SK-N-SH treated with all-trans-retinoic acid at 6 μM for 48 hours (cell line): Measurements from ENCODE around the gene ANKFN1.

Experiments used
- ATAC-seq: fragments of 200-7000 bp; cut with Tn5 transposase; 3 replicates; pipeline ENCODE4 v1.9.1; 2020; ENCODE audit warnings: mild to moderate bottlenecking, moderate library complexity
- ARNTL ChIP-seq: fragments of 450-650 bp; formaldehyde crosslinking; IDR thresholded peaks from 2 replicates; pipeline ENCODE4 v1.5.0; 2020; ENCODE audit warnings: low read depth, mild to moderate bottlenecking, moderate library complexity, borderline replicate concordance
- BACH2 ChIP-seq: fragments of 250-450 bp; sonication (Bioruptor Pico); IDR thresholded peaks from 2 replicates; pipeline ENCODE4 v1.9.0; 2021; ENCODE audit warnings: mild to moderate bottlenecking, borderline replicate concordance
- CSDC2 ChIP-seq: fragments of 250-450 bp; sonication (Bioruptor Pico); IDR thresholded peaks from 2 replicates; pipeline ENCODE4 v1.5.0; 2020; ENCODE audit warnings: mild to moderate bottlenecking, moderate library complexity
- GLIS3 ChIP-seq: fragments of 250-450 bp; sonication (Bioruptor Pico); IDR thresholded peaks from 2 replicates; pipeline ENCODE4 v1.5.0; 2020; ENCODE audit warnings: mild to moderate bottlenecking, moderate library complexity
- ISL1 ChIP-seq: fragments of 250-450 bp; sonication (Bioruptor Pico); IDR thresholded peaks from 2 replicates; pipeline ENCODE4 v2.1.2; 2022; ENCODE audit warnings: mild to moderate bottlenecking, moderate library complexity
- OSR1 ChIP-seq: fragments of 250-450 bp; sonication (Bioruptor Pico); IDR thresholded peaks from 2 replicates; pipeline ENCODE4 v1.8.0; 2022; ENCODE audit warnings: moderate library complexity, mild to moderate bottlenecking, inconsistent platforms
- PPARA ChIP-seq: fragments of 250-450 bp; sonication (Bioruptor Pico); IDR thresholded peaks from 2 replicates; pipeline ENCODE4 v1.5.0; 2020; ENCODE audit warnings: mild to moderate bottlenecking, borderline replicate concordance
- RARB ChIP-seq: fragments of 250-450 bp; sonication (Bioruptor Pico); IDR thresholded peaks from 2 replicates; pipeline ENCODE4 v1.8.0; 2021; ENCODE audit warnings: mild to moderate bottlenecking, moderate library complexity
- SNAI2 ChIP-seq: fragments of 250-450 bp; sonication (Bioruptor Pico); IDR thresholded peaks from 2 replicates; pipeline ENCODE4 v1.5.0; 2020; ENCODE audit warnings: mild to moderate bottlenecking, moderate library complexity
- TOX ChIP-seq: fragments of 250-450 bp; sonication (Bioruptor Pico); IDR thresholded peaks from 2 replicates; pipeline ENCODE4 v1.8.0; 2021; ENCODE audit warnings: mild to moderate bottlenecking, moderate library complexity, borderline replicate concordance
- ZC3H10 ChIP-seq: fragments of 250-450 bp; sonication (Bioruptor Pico); IDR thresholded peaks from 2 replicates; pipeline ENCODE4 v1.5.1; 2021; ENCODE audit warnings: mild to moderate bottlenecking, moderate library complexity
- ZFP30 ChIP-seq: fragments of 450-650 bp; formaldehyde crosslinking; IDR thresholded peaks from 2 replicates; pipeline ENCODE4 v1.5.0; 2022; ENCODE audit warnings: mild to moderate bottlenecking, moderate library complexity
- ZNF565 ChIP-seq: fragments of 450-650 bp; formaldehyde crosslinking; conservative IDR thresholded peaks from 2 replicates; pipeline ENCODE4 v1.5.0; 2020; ENCODE audit warnings: low read depth, mild to moderate bottlenecking, moderate library complexity
- ZNF70 ChIP-seq: fragments of 450-650 bp; formaldehyde crosslinking; IDR thresholded peaks from 2 replicates; pipeline ENCODE4 v1.5.0; 2020; ENCODE audit warnings: mild to moderate bottlenecking, moderate library complexity
- TF ChIP-seq, protein P1 (sequence below): fragments of 250-450 bp; sonication (Bioruptor Pico); IDR thresholded peaks from 2 replicates; pipeline ENCODE4 v1.5.1; 2020; ENCODE audit warnings: low read depth, mild to moderate bottlenecking, moderate library complexity
- TF ChIP-seq, protein P2 (sequence below): fragments of 250-450 bp; sonication (Bioruptor Pico); IDR thresholded peaks from 2 replicates; pipeline ENCODE4 v1.8.0; 2021; ENCODE audit warnings: low read depth, mild to moderate bottlenecking, moderate library complexity, borderline replicate concordance
- TF ChIP-seq, protein P3 (sequence below): fragments of 250-450 bp; sonication (Bioruptor Pico); IDR thresholded peaks from 2 replicates; pipeline ENCODE4 v1.8.0; 2020; ENCODE audit warnings: mild to moderate bottlenecking, moderate library complexity, borderline replicate concordance

Gene ANKFN1

DNA sequence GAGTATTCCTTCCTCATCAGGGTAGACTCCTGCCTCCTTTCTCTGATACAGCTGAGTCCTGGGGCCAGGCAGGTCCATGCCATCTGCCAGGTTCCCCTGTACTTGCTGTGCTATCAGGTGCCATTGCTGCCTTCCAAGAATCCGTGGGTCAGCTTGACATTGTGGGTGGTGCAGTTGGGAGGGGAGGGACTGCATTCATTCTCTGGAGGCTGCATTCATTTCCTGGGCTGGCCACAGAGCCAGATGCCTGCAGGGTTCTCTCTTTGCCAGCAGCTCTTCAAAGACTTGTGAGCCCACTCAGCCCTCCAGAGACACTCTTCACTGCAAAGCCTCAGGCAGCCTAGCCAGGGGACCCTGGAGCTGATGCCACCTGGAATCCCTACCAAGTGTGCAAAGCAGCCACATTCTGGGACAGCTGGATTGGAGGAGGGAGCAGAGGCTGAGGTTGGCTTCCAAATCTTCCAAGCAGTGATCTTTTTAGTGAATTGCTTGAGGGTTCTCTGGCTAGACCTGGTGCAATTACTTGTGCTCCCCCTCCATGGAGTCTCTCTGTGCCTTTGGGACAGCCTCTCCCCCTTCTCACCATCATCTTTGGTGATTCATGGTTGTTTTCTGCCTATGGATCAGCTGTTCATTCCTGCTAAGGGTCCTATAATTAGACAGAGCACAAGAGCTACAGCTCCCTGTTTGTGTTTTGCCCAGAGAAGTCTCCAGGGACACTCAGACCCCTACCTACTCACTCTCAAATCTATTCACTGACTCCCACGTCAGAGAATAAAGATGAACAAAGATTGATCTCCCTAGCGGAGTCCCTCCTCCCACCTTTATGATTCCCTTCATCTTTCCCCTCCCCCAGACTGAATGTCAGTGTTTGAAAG is 20.9 kb downstream of the ANKFN1 start:
- TF ChIP-seq RARB (CRISPR knock-in tag), result no peak
- TF ChIP-seq OSR1, result no peak
- TF ChIP-seq BACH2 (CRISPR knock-in tag), result no peak
- no peak for TF ChIP-seq ZFP30
- TF ChIP-seq ZNF70 (CRISPR knock-in tag), result no peak
- TF ChIP-seq, protein P1, sequence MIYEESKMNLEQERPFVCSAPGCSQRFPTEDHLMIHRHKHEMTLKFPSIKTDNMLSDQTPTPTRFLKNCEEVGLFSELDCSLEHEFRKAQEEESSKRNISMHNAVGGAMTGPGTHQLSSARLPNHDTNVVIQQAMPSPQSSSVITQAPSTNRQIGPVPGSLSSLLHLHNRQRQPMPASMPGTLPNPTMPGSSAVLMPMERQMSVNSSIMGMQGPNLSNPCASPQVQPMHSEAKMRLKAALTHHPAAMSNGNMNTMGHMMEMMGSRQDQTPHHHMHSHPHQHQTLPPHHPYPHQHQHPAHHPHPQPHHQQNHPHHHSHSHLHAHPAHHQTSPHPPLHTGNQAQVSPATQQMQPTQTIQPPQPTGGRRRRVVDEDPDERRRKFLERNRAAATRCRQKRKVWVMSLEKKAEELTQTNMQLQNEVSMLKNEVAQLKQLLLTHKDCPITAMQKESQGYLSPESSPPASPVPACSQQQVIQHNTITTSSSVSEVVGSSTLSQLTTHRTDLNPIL (CRISPR knock-in tag), result no peak
- no peak for TF ChIP-seq CSDC2
- no peak for TF ChIP-seq GLIS3 (CRISPR knock-in tag)
- no peak for TF ChIP-seq TOX
- TF ChIP-seq PPARA (CRISPR knock-in tag), result no peak
- TF ChIP-seq, protein P2, sequence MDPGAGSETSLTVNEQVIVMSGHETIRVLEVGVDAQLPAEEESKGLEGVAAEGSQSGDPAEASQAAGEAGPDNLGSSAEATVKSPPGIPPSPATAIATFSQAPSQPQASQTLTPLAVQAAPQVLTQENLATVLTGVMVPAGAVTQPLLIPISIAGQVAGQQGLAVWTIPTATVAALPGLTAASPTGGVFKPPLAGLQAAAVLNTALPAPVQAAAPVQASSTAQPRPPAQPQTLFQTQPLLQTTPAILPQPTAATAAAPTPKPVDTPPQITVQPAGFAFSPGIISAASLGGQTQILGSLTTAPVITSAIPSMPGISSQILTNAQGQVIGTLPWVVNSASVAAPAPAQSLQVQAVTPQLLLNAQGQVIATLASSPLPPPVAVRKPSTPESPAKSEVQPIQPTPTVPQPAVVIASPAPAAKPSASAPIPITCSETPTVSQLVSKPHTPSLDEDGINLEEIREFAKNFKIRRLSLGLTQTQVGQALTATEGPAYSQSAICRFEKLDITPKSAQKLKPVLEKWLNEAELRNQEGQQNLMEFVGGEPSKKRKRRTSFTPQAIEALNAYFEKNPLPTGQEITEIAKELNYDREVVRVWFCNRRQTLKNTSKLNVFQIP (CRISPR knock-in tag), result no peak
- TF ChIP-seq, protein P3, sequence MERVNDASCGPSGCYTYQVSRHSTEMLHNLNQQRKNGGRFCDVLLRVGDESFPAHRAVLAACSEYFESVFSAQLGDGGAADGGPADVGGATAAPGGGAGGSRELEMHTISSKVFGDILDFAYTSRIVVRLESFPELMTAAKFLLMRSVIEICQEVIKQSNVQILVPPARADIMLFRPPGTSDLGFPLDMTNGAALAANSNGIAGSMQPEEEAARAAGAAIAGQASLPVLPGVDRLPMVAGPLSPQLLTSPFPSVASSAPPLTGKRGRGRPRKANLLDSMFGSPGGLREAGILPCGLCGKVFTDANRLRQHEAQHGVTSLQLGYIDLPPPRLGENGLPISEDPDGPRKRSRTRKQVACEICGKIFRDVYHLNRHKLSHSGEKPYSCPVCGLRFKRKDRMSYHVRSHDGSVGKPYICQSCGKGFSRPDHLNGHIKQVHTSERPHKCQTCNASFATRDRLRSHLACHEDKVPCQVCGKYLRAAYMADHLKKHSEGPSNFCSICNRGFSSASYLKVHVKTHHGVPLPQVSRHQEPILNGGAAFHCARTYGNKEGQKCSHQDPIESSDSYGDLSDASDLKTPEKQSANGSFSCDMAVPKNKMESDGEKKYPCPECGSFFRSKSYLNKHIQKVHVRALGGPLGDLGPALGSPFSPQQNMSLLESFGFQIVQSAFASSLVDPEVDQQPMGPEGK, result no peak
- no peak for TF ChIP-seq ZNF565 (CRISPR knock-in tag)
- peak; percentile 9; the same call in 2 of the 3 replicates for ATAC-seq

DNA sequence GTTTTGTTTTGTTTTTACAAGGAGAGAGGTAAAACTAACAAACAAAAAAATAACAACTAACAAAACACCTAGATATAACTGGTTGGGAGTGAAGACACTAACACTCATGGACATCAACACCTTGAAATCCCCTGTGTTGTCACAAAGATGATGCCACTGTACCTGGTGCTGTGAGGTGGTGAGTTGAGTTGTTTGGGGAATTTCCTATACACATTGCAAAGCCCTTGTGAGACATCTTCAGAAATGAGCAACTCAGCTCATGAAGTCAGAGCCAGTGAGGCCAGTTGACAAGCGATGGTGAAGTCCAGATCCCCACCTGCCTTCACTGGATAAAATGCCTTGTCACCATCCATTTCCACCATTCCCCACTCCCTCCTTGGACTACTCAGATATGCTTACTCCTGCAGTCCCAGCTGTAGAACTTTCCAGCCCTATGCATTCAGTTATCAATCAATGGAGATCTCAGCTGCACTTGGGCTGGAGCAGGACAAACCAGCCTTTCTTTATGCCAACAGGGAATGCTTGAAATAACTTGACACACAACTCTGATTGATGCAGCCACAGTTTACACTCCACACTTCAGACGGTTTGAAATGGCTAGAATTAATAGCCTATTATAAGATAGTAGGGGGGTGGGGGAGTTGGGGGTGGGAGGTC is 22.2 kb downstream of the ANKFN1 start:
- ATAC-seq, result no peak
- no peak for TF ChIP-seq OSR1
- no peak for TF ChIP-seq BACH2 (CRISPR knock-in tag)
- TF ChIP-seq, protein P1 (CRISPR knock-in tag), result no peak
- no peak for TF ChIP-seq ARNTL (CRISPR knock-in tag)
- TF ChIP-seq, protein P2 (CRISPR knock-in tag), result no peak
- TF ChIP-seq SNAI2, result no peak
- TF ChIP-seq TOX, result no peak
- no peak for TF ChIP-seq CSDC2
- TF ChIP-seq, all 23 proteins: peak for 0

DNA sequence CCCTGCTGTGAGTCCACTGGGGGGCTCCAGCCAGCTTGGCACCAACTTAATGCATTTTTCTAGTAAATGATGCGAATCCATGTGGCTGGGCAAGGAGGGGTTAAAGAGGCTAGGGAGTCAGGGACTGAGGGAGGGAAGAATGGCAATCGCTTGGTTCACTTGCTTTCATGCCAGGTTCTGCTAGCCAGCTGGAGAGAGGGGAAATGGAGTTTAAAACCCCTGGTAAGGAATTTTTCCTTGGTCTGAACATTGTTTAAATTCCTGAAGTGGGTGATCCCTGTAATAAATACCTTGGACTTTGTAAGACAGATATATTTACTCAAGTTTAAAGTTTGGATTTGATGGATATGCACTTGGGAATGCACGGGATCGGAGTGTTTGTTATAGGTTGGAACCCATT is 22.8 kb downstream of the ANKFN1 start:
- no peak for TF ChIP-seq GLIS3 (CRISPR knock-in tag)
- no peak for TF ChIP-seq SNAI2
- peak; percentile 5; the same call in 1 of the 3 replicates for ATAC-seq

DNA sequence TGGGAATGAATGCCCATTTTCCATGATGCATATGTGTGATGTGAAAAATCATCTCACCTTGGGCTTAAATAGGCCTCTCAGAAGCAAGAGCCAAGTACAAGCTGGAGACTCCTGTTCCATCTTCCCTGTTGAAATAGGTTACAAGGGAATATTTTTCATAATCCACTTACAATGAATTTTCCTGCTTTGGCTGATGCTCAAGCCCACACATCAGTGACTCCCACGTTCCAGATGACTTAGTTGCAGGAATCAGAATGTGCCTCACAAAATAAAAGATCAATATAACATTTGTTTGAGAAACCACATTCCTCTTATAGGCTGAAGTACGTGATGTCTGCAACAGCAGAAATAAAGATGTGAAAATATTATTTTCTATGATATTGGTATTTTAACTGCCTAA is 24.1 kb downstream of the ANKFN1 start:
- TF ChIP-seq ZC3H10 (no peak), RARB (CRISPR knock-in tag) (no peak), PPARA (CRISPR knock-in tag) (no peak), ISL1 (CRISPR knock-in tag) (no peak), ZNF70 (CRISPR knock-in tag) (no peak)
- TF ChIP-seq, protein P1 (CRISPR knock-in tag), result no peak

More for the DNA sequence above, 24.1 kb downstream of the ANKFN1 start:
- ATAC-seq, result no peak
